T-cell (primary cell): ENCODE data around the gene DIP2C. TPM values are rescaled to one million over a fixed set of nuclear protein-coding genes. Genes with fewer than 3 reads are reported as not detected.

Experiments used
- ATAC-seq, 4 experiments: fragments of 200-7000 bp in 3 of 4; fragments of 150-1000 bp in 1 of 4; cut with Tn5 transposase; replicated peaks in 1 of 4; 1 replicate in 3 of 4; 2 replicates in 1 of 4; pipeline ENCODE4 v1.10.0; 2021; ENCODE audit warnings: moderate library complexity in 3 of 4, mild to moderate bottlenecking in 2 of 4, moderate number of reproducible peaks in 1 of 4
- CTCF ChIA-PET, 2 donors: fragments of 300-600 bp; sonication (Branson Sonifier 250); formaldehyde crosslinking; loops; one replicate each; lab custom pipeline; 2022; ENCODE audit warnings: antibody characterized with exemption in 2 of 2; lab: Charles Lee
- POLR2A ChIA-PET, 2 donors: fragments of 300-600 bp; sonication (Branson Sonifier 250); formaldehyde crosslinking; loops; one replicate each; lab custom pipeline; 2022; ENCODE audit warnings: antibody characterized with exemption in 2 of 2; lab: Charles Lee
- DNase-seq, 35 experiments: peaks; one replicate each; pipeline versions ENCODE4 v3.0.0 to v3.0.0-alpha.2; 2013 to 2023
- H3K27ac ChIP-seq: one replicate; pipeline ENCODE4 v1.5.1; 2013; ENCODE audit warnings: low read length
- H3K27me3 ChIP-seq, 2 experiments: replicated peaks in 1 of 2; 1 replicate in 1 of 2; 2 replicates in 1 of 2; pipeline versions ENCODE4 v1.6.1 to v1.7.0; 2013; ENCODE audit warnings: low read length in 1 of 2, mixed read lengths in 1 of 2; ENCODE audit not compliant: control insufficient read depth in 2 of 2, insufficient read depth in 2 of 2; ENCODE audit errors: extremely low read depth in 1 of 2
- H3K36me3 ChIP-seq, 2 donors: 1 replicate in 1 of 2; 2 replicates in 1 of 2; pipeline versions ENCODE4 v1.6.1 to v1.7.0; 2013; ENCODE audit warnings: low read length in 1 of 2; ENCODE audit not compliant: control insufficient read depth in 2 of 2, insufficient read depth in 1 of 2; ENCODE audit errors: extremely low read depth in 1 of 2
- H3K4me1 ChIP-seq, 2 experiments: 1 replicate in 1 of 2; 2 replicates in 1 of 2; pipeline versions ENCODE4 v1.6.1 to v1.7.0; 2013; ENCODE audit warnings: low read length in 2 of 2, mixed read lengths in 1 of 2; ENCODE audit not compliant: insufficient read depth in 2 of 2, control insufficient read depth in 1 of 2; ENCODE audit errors: extremely low read depth in 1 of 2
- H3K4me3 ChIP-seq, 2 donors: 1 replicate in 1 of 2; 2 replicates in 1 of 2; pipeline versions ENCODE4 v1.5.1 to v1.7.0; 2013; ENCODE audit warnings: mild to moderate bottlenecking in 2 of 2, low read length in 1 of 2, moderate library complexity in 1 of 2; ENCODE audit not compliant: control insufficient read depth in 1 of 2; ENCODE audit errors: extremely low read depth in 1 of 2
- H3K9me3 ChIP-seq: 2 replicates; pipeline ENCODE4 v1.7.0; 2013
- H3K27ac Mint-ChIP-seq, 2 donors: one replicate each; pipeline ENCODE4 v1.8.0; 2020 to 2021; ENCODE audit warnings: mild to moderate bottlenecking in 2 of 2, mixed read lengths in 2 of 2
- H3K27me3 Mint-ChIP-seq, 2 donors: one replicate each; pipeline ENCODE4 v1.8.0; 2021 to 2022; ENCODE audit warnings: mixed read lengths in 2 of 2
- H3K36me3 Mint-ChIP-seq: one replicate; pipeline ENCODE4 v1.8.0; 2021; ENCODE audit warnings: mixed read lengths
- H3K4me1 Mint-ChIP-seq, 3 donors: one replicate each; pipeline ENCODE4 v1.8.0; 2020 to 2022; ENCODE audit warnings: mixed read lengths in 3 of 3, mild to moderate bottlenecking in 1 of 3
- H3K4me3 Mint-ChIP-seq, 3 donors: one replicate each; pipeline ENCODE4 v1.8.0; 2020 to 2022; ENCODE audit warnings: mild to moderate bottlenecking in 3 of 3, mixed read lengths in 3 of 3, moderate library complexity in 3 of 3
- H3K9me3 Mint-ChIP-seq, 3 donors: one replicate each; pipeline ENCODE4 v1.8.0; 2020 to 2022; ENCODE audit warnings: mixed read lengths in 3 of 3
- WGBS: methylation state at CpG from one replicate; pipeline ENCODE4 v1.1.5; 2013; ENCODE audit warnings: missing lambda C conversion rate; ENCODE audit not compliant: insufficient coverage; 5-methylcytosine and 5-hydroxymethylcytosine counted together
- total RNA-seq, 35 experiments: library from RNA in 6 of 35; stranded (reverse) in 6 of 35; fragments of 120-200 nt in 1 of 35; gene quantifications; one replicate each; pipeline versions ENCODE4 v1.2.1 to v1.2.4 and lab custom pipeline; 2013 to 2026

Gene DIP2C
- total RNA-seq, 5 donors from 2014 or later (not counting 1 experiment from before 2014, with no cell fraction given) = 2.7 to 7.4 (median 4.5) TPM

GRCh38 chr10:289581-289980, 399.9 kb downstream of the DIP2C start:
- DNase-seq (no peak), ATAC-seq (no peak)
- no peaks in the 10 kb centered on the region for H3K4me1 ChIP-seq
- CTCF ChIA-PET = no interaction called here
- H3K9me3 ChIP-seq = no peaks in the 10 kb centered on the region
- Mint-ChIP-seq H3K4me3 (no peak overlapping the region), H3K36me3 (peaks cover 32% of the 10 kb centered on the region), H3K27ac (no peak overlapping the region), H3K9me3 (no peaks in the 10 kb centered on the region), H3K27me3 (peaks cover 2 to 3% of the 10 kb centered on the region in 2 donors), H3K4me1 (peaks cover 2 to 9% (median 5%) of the 10 kb centered on the region in 3 donors)
- no peak overlapping the region for H3K27ac ChIP-seq
- peaks cover 0 to 4% of the 10 kb centered on the region in 2 experiments for H3K27me3 ChIP-seq
- H3K4me3 ChIP-seq = no peak overlapping the region
- WGBS = 92% methylated on average over 8 of the region's 9 CpGs
- peaks cover 0 to 7% of the 10 kb centered on the region in 2 donors for H3K36me3 ChIP-seq
- POLR2A ChIA-PET = no interaction called here

- peaks cover 2 to 3% of the 10 kb centered on the region in 2 donors for H3K27me3 Mint-ChIP-seq
- Histone ChIP-seq H3K4me1 (no peaks in the 10 kb centered on the region), H3K9me3 (no peaks in the 10 kb centered on the region), H3K27ac (no peak overlapping the region), H3K27me3 (peaks cover 0 to 4% of the 10 kb centered on the region in 2 experiments), H3K36me3 (peaks cover 0 to 7% of the 10 kb centered on the region in 2 donors), H3K4me3 (no peak overlapping the region)
- ATAC-seq (no peak), DNase-seq (no peak)
- WGBS = 92% methylated on average over 16 of the region's 27 CpGs
- no peak overlapping the region for H3K27ac Mint-ChIP-seq
- peaks cover 1 to 12% (median 9%) of the 10 kb centered on the region in 3 donors for H3K4me1 Mint-ChIP-seq
- CTCF ChIA-PET = no interaction called here
- no peaks in the 10 kb centered on the region for H3K9me3 Mint-ChIP-seq
- peaks cover 40% of the 10 kb centered on the region for H3K36me3 Mint-ChIP-seq
- H3K4me3 Mint-ChIP-seq = no peak overlapping the region
- POLR2A ChIA-PET = interaction anchor here in 1 of 2 donors (0.6 kb wide), 1 partner anchor 15 kb away, joined by 8 read pairs; no protein-coding TSS in a partner anchor
These were observed 400.9 kb downstream of the DIP2C start for GRCh38 chr10:288316-289200.

GRCh38 chr10:287814-288213, 401.7 kb downstream of the DIP2C start:
- ATAC-seq (no peak), DNase-seq (no peak)
- peaks cover 42% of the 10 kb centered on the region for H3K36me3 Mint-ChIP-seq
- Histone ChIP-seq H3K27ac (no peak overlapping the region), H3K27me3 (peaks cover 0 to 4% of the 10 kb centered on the region in 2 experiments), H3K4me3 (no peak overlapping the region), H3K36me3 (peaks cover 0 to 7% of the 10 kb centered on the region in 2 donors), H3K4me1 (no peaks in the 10 kb centered on the region), H3K9me3 (no peaks in the 10 kb centered on the region)
- H3K4me1 Mint-ChIP-seq = peaks cover 0 to 13% (median 9%) of the 10 kb centered on the region in 3 donors
- ChIA-PET POLR2A (interaction anchor here in 1 of 2 donors (0.6 kb wide), 1 partner anchor 14 kb away, joined by 8 read pairs; no protein-coding TSS in a partner anchor), CTCF (no interaction called here)
- no peaks in the 10 kb centered on the region for H3K9me3 Mint-ChIP-seq
- no peak overlapping the region for H3K27ac Mint-ChIP-seq
- no peak overlapping the region for H3K4me3 Mint-ChIP-seq
- WGBS = no CpG with 5 or more reads among the region's 4 CpGs
- H3K27me3 Mint-ChIP-seq = peaks cover 2 to 3% of the 10 kb centered on the region in 2 donors

- peaks cover 0 to 4% of the 10 kb centered on the region in 2 experiments for H3K27me3 ChIP-seq
- Mint-ChIP-seq H3K4me1 (peaks cover 0 to 11% (median 9%) of the 10 kb centered on the region in 3 donors), H3K4me3 (no peak overlapping the region), H3K27me3 (peaks cover 2 to 3% of the 10 kb centered on the region in 2 donors), H3K36me3 (peaks cover 42% of the 10 kb centered on the region), H3K9me3 (no peaks in the 10 kb centered on the region), H3K27ac (no peak overlapping the region)
- DNase-seq (no peak), ATAC-seq (no peak)
- ChIA-PET CTCF (no interaction called here), POLR2A (no interaction called here)
- no peak overlapping the region for H3K4me3 ChIP-seq
- 67% methylated on average over 1 of the region's 4 CpGs for WGBS
- peaks cover 0 to 7% of the 10 kb centered on the region in 2 donors for H3K36me3 ChIP-seq
- no peak overlapping the region for H3K27ac ChIP-seq
- no peaks in the 10 kb centered on the region for H3K9me3 ChIP-seq
- H3K4me1 ChIP-seq = no peaks in the 10 kb centered on the region
These were observed 402.3 kb downstream of the DIP2C start for GRCh38 chr10:287026-287709.

- Histone ChIP-seq H3K9me3 (no peaks in the 10 kb centered on the region), H3K4me3 (no peak overlapping the region), H3K27me3 (no peaks in the 10 kb centered on the region), H3K4me1 (no peaks in the 10 kb centered on the region), H3K27ac (no peak overlapping the region), H3K36me3 (peaks cover 0 to 7% of the 10 kb centered on the region in 2 donors)
- Mint-ChIP-seq H3K36me3 (peaks cover 50% of the 10 kb centered on the region), H3K27ac (no peak overlapping the region), H3K9me3 (no peaks in the 10 kb centered on the region), H3K4me1 (peaks cover 0 to 11% (median 9%) of the 10 kb centered on the region in 3 donors), H3K4me3 (no peak overlapping the region), H3K27me3 (peaks cover under 1% of the 10 kb centered on the region in 2 donors)
- ATAC-seq (no peak), DNase-seq (no peak)
- CTCF ChIA-PET = no interaction called here
- WGBS = 93% methylated on average over 12 of the region's 15 CpGs
- POLR2A ChIA-PET = no interaction called here
These were observed 404.3 kb downstream of the DIP2C start for GRCh38 chr10:285216-285615.

- peak overlapping the region; percentile 33 to 41 for H3K27ac Mint-ChIP-seq
- 43% methylated on average over 6 of the region's 7 CpGs for WGBS
These were observed 405.5 kb downstream of the DIP2C start for GRCh38 chr10:283916-284356.

More at GRCh38 chr10:283916-284356, 405.5 kb downstream of the DIP2C start:
- Mint-ChIP-seq H3K9me3 (no peaks in the 10 kb centered on the region), H3K4me3 (peak overlapping the region in 1 of 3 donors; percentile 32), H3K36me3 (peaks cover 50% of the 10 kb centered on the region), H3K4me1 (peaks cover 0 to 11% (median 9%) of the 10 kb centered on the region in 3 donors), H3K27me3 (no peaks in the 10 kb centered on the region)
- no peak overlapping the region for H3K4me3 ChIP-seq
- ChIA-PET POLR2A (no interaction called here), CTCF (interaction anchor here in 1 of 2 donors (0.6 kb wide), 1 partner anchor 11 kb away, joined by 3 read pairs; no protein-coding TSS in a partner anchor)
- H3K27ac ChIP-seq = no peak overlapping the region
- DNase-seq (peak in 1 of 35 experiments; percentile 14), ATAC-seq (peak in 1 of 4 experiments; percentile 42)
- no peaks in the 10 kb centered on the region for H3K9me3 ChIP-seq
- H3K4me1 ChIP-seq = no peaks in the 10 kb centered on the region
- no peaks in the 10 kb centered on the region for H3K27me3 ChIP-seq
- peaks cover 0 to 7% of the 10 kb centered on the region in 2 donors for H3K36me3 ChIP-seq
